Breast epithelium (tissue), 3 donors: ENCODE data around the gene SUSD6.
A peak's percentile ranks its signal among the peaks of the same experiment; 100 is the strongest.

ENCODE experiments used
- POLR2A ChIP-seq: fragments of 450-650 bp; IDR thresholded peaks from one replicate; pipeline ENCODE4 v1.6.1; 2016; ENCODE audit warnings: antibody characterized with exemption, mild to moderate bottlenecking, moderate library complexity
- POLR2AphosphoS5 ChIP-seq, 3 donors: sonication (generic); formaldehyde crosslinking; IDR thresholded peaks; one replicate each; pipeline ENCODE4 v1.6.1; 2017; ENCODE audit warnings: antibody characterized with exemption in 3 of 3
- TF ChIP-seq, protein P1 (sequence below), 3 donors: fragments of 450-650 bp; IDR thresholded peaks; one replicate each; pipeline ENCODE4 v1.5.1; 2016 to 2017; ENCODE audit warnings: antibody characterized with exemption in 3 of 3, mild to moderate bottlenecking in 3 of 3, moderate library complexity in 3 of 3

DNA sequence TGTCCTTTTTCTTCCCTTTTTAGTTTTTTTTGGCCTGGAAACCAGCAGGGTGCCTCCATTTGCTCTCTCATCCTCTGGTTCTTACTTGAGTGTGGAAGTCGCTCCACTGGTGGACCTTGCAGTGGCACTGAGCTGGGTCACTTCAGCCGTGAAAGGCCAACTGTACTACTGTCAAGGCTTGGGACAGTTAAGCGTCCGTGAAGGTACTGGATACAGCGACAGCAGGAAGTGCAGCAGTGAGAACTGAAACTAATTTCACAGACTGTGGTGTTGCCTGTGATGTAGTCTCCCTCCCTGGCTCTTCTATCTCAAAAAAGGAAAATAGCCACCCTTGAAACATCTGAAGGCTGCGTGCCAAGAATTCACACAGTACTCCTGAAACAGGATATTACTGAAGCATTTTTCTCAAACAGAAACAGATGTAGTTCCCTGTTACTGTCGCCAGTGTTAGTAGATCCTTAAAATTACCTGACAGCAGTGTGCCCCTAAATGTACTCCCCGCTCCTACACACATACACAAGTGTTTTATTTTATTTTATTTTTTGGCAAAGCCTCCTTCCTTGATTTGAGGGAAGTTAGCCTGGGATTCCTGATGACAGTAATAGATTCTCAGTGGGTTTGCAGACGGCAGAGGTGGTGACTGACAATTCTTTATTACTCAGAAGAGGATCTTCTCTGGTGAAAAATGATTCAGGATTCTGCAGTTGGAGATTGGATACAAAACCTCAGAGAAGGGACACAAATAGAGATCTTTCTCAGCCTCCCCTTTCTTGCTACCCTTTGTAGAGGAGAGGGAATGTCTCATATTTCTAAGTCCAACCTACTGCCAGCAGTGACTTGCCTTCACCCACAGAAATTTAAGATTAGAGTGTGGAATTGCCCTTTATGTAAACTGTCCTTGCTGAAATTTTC is 4.4 kb downstream of the SUSD6 start:
- TF ChIP-seq, protein P1, sequence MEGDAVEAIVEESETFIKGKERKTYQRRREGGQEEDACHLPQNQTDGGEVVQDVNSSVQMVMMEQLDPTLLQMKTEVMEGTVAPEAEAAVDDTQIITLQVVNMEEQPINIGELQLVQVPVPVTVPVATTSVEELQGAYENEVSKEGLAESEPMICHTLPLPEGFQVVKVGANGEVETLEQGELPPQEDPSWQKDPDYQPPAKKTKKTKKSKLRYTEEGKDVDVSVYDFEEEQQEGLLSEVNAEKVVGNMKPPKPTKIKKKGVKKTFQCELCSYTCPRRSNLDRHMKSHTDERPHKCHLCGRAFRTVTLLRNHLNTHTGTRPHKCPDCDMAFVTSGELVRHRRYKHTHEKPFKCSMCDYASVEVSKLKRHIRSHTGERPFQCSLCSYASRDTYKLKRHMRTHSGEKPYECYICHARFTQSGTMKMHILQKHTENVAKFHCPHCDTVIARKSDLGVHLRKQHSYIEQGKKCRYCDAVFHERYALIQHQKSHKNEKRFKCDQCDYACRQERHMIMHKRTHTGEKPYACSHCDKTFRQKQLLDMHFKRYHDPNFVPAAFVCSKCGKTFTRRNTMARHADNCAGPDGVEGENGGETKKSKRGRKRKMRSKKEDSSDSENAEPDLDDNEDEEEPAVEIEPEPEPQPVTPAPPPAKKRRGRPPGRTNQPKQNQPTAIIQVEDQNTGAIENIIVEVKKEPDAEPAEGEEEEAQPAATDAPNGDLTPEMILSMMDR (IDR thresholded peaks at IDR 0.05): peak in 2 of 3 donors; percentile 28 to 40
- TF ChIP-seq POLR2A: no peak
- TF ChIP-seq POLR2AphosphoS5 (IDR thresholded peaks at IDR 0.05): peak in 1 of 3 donors; percentile 17
